Liver (tissue), 9 donors: Measurements from ENCODE around the gene CPS1. TPM values are rescaled to one million over a fixed set of nuclear protein-coding genes. Genes with fewer than 3 reads are reported as not detected.

Experiments used
- DNase-seq: peaks from one replicate; pipeline ENCODE4 v3.0.0-alpha.2; 2017; ENCODE audit warnings: low spot score
- H3K27ac ChIP-seq, 2 donors: one replicate each; pipeline ENCODE4 v1.7.0; 2013; ENCODE audit warnings: inconsistent platforms in 2 of 2, low read length in 2 of 2, control low read depth in 1 of 2, low read depth in 1 of 2, mild to moderate bottlenecking in 1 of 2
- H3K27me3 ChIP-seq, 4 donors: one replicate each; pipeline versions ENCODE4 v1.6.1 to v1.7.0; 2013; ENCODE audit warnings: low read length in 3 of 4, inconsistent platforms in 1 of 4, mild to moderate bottlenecking in 1 of 4, moderate library complexity in 1 of 4; ENCODE audit not compliant: control insufficient read depth in 4 of 4, insufficient read depth in 4 of 4
- H3K36me3 ChIP-seq, 4 donors: one replicate each; pipeline versions ENCODE4 v1.6.1 to v1.7.0; 2013; ENCODE audit warnings: low read length in 3 of 4, mild to moderate bottlenecking in 3 of 4, low read depth in 1 of 4, moderate library complexity in 1 of 4; ENCODE audit not compliant: control insufficient read depth in 4 of 4, insufficient read depth in 3 of 4
- H3K4me1 ChIP-seq, 4 donors: one replicate each; pipeline versions ENCODE4 v1.6.1 to v1.7.0; 2013; ENCODE audit warnings: low read length in 3 of 4, mild to moderate bottlenecking in 3 of 4, moderate library complexity in 1 of 4; ENCODE audit not compliant: control insufficient read depth in 4 of 4, insufficient read depth in 4 of 4
- H3K4me3 ChIP-seq, 3 donors: one replicate each; pipeline versions ENCODE4 v1.6.1 to v1.7.0; 2013; ENCODE audit warnings: low read length in 3 of 3, control low read depth in 1 of 3, low read depth in 1 of 3, mild to moderate bottlenecking in 1 of 3
- H3K9ac ChIP-seq, 2 donors: one replicate each; pipeline ENCODE4 v1.7.0; 2013; ENCODE audit warnings: low read length in 2 of 2, mild to moderate bottlenecking in 2 of 2, moderate library complexity in 2 of 2, control low read depth in 1 of 2, low read depth in 1 of 2
- H3K9me3 ChIP-seq, 4 donors: one replicate each; pipeline versions ENCODE4 v1.6.1 to v1.7.0; 2013; ENCODE audit warnings: low read length in 3 of 4; ENCODE audit not compliant: control insufficient read depth in 4 of 4
- CTCF ChIP-seq: fragments of 150-350 bp; IDR thresholded peaks from 2 replicates; pipeline ENCODE4 v1.5.1; 2017; ENCODE audit warnings: improper control_type of control experiment, low read depth, low read length; ENCODE audit not compliant: missing input control
- FOXA2 ChIP-seq: IDR thresholded peaks from 2 replicates; pipeline ENCODE4 v1.6.1; 2016; ENCODE audit warnings: antibody characterized with exemption
- GABPA ChIP-seq, 2 donors: IDR thresholded peaks in 1 of 2; conservative IDR thresholded peaks in 1 of 2; 2 replicates each; pipeline ENCODE4 v1.6.1; 2016; ENCODE audit warnings: antibody characterized with exemption in 2 of 2, mild to moderate bottlenecking in 1 of 2, moderate library complexity in 1 of 2
- MAX ChIP-seq: IDR thresholded peaks from 2 replicates; pipeline ENCODE4 v1.6.1; 2016; ENCODE audit warnings: antibody characterized with exemption
- NR2F2 ChIP-seq: IDR thresholded peaks from 2 replicates; pipeline ENCODE4 v1.6.1; 2016; ENCODE audit warnings: antibody characterized with exemption
- RAD21 ChIP-seq, 2 donors: IDR thresholded peaks; 2 replicates each; pipeline ENCODE4 v1.6.1; 2016; ENCODE audit warnings: antibody characterized with exemption in 2 of 2, mild to moderate bottlenecking in 2 of 2
- REST ChIP-seq: IDR thresholded peaks from 2 replicates; pipeline ENCODE4 v1.6.1; 2016; ENCODE audit warnings: antibody characterized with exemption, mild to moderate bottlenecking
- RXRA ChIP-seq, 2 donors: IDR thresholded peaks; 2 replicates each; pipeline ENCODE4 v1.6.1; 2017 to 2018; ENCODE audit warnings: antibody characterized with exemption in 2 of 2, mild to moderate bottlenecking in 1 of 2
- ZBTB33 ChIP-seq: IDR thresholded peaks from 2 replicates; pipeline ENCODE4 v1.6.1; 2016; ENCODE audit warnings: antibody characterized with exemption
- whole genome bisulfite sequencing: extraction: QIAGEN DNeasy Blood & Tissue Kit; methylation state at CpG from one replicate; pipeline ENCODE4 v1.1.7; 2013; 5-methylcytosine and 5-hydroxymethylcytosine counted together
- polyA plus RNA-seq, 2 donors: library from polyadenylated mRNA; stranded (reverse) in 1 of 2; unstranded in 1 of 2; fragments of 200-250 nt in 1 of 2; fragments of >200 nt in 1 of 2; fragmentation: Nextera tagmentation in 1 of 2; extraction: Ambion mirVana in 1 of 2; gene quantifications; one replicate each; pipeline versions ENCODE4 v1.2.1 to v1.2.3, GENCODE V29; 2013 to 2015
- total RNA-seq, 2 donors: library from RNA; depleted of rRNA; stranded (reverse); fragments of >200 nt; gene quantifications; one replicate each; pipeline ENCODE4 v1.2.3, GENCODE V29; 2014
- donor health status: healthy.
- donor health status: healthy.
- donor health status: healthy.
- donor health status: healthy.
- donor health status: healthy.

CPS1 gene
- total and polyA plus RNA-seq, 4 donors, result 469 to 930 (median 575) TPM

GRCh38 chr2:210623506-210623905 lies 67.1 kb downstream of the CPS1 start:
- Histone ChIP-seq H3K9ac (no peak overlapping the region), H3K9me3 (no peaks in the 10 kb centered on the region), H3K27ac (no peak overlapping the region), H3K36me3 (peaks cover 2 to 43% (median 23%) of the 10 kb centered on the region in 4 donors), H3K27me3 (no peaks in the 10 kb centered on the region), H3K4me3 (no peak overlapping the region), H3K4me1 (no peaks in the 10 kb centered on the region)
- TF ChIP-seq NR2F2 (no peak), ZBTB33 (no peak)
- DNase-seq, result no peak
- WGBS, result 55% methylated on average over 4 of the region's 4 CpGs

- no peak for DNase-seq
- Histone ChIP-seq H3K27ac (no peak overlapping the region), H3K9me3 (no peaks in the 10 kb centered on the region), H3K9ac (no peak overlapping the region), H3K36me3 (peaks cover 0 to 30% (median 15%) of the 10 kb centered on the region in 4 donors), H3K4me1 (no peaks in the 10 kb centered on the region), H3K27me3 (no peaks in the 10 kb centered on the region), H3K4me3 (no peak overlapping the region)
- 79% methylated on average over 4 of the region's 4 CpGs for WGBS
- TF ChIP-seq GABPA (IDR thresholded peaks at IDR 0.05 in 1 of 2, conservative IDR thresholded peaks at IDR 0.05 in 1 of 2) (no peak), FOXA2 (no peak), REST (no peak), MAX (no peak), CTCF (no peak), RXRA (IDR thresholded peaks at IDR 0.05) (no peak), RAD21 (IDR thresholded peaks at IDR 0.05) (no peak)
Measured at GRCh38 chr2:210626849-210627248, 70.5 kb downstream of the CPS1 start.
